Measurements from ENCODE around the gene SMARCAD1. TPM values are rescaled to one million over a fixed set of nuclear protein-coding genes. Genes with fewer than 3 reads are reported as not detected.
A peak's percentile ranks its signal among the peaks of the same experiment; 100 is the strongest.

Gene SMARCAD1
- total RNA-seq, 1 donor from 2014 or later, result 24.4 TPM

GRCh38 chr4:94214703-94215319 is 7.1 kb downstream of the SMARCAD1 start:
- TF ChIP-seq CTCF (IDR thresholded peaks at IDR 0.05), result no peak
- peaks cover 40% of the 10 kb centered on the region for H3K36me3 Mint-ChIP-seq (ENCODE audit: low read depth)
- peaks cover 26% of the 10 kb centered on the region for H3K4me1 Mint-ChIP-seq (ENCODE audit: low read depth)
- peaks cover 3% of the 10 kb centered on the region for H3K9me3 Mint-ChIP-seq (ENCODE audit: low read depth)
- H3K27ac Mint-ChIP-seq (ENCODE audit: unreplicated experiment), result no peak overlapping the region
- H3K4me3 Mint-ChIP-seq (ENCODE audit: unreplicated experiment), result no peak overlapping the region
- DNase-seq (ENCODE audit: low spot score), result no peak
- H3K27me3 Mint-ChIP-seq (ENCODE audit: low read depth), result no peaks in the 10 kb centered on the region

GRCh38 chr4:94216394-94216793 is 8.7 kb downstream of the SMARCAD1 start:
- no peak for DNase-seq (ENCODE audit: low spot score)
- TF ChIP-seq CTCF (IDR thresholded peaks at IDR 0.05), result no peak
- Mint-ChIP-seq H3K27me3 (ENCODE audit: low read depth) (no peaks in the 10 kb centered on the region), H3K9me3 (ENCODE audit: low read depth) (peaks cover 3% of the 10 kb centered on the region), H3K27ac (ENCODE audit: unreplicated experiment) (no peak overlapping the region), H3K4me3 (ENCODE audit: unreplicated experiment) (no peak overlapping the region), H3K36me3 (ENCODE audit: low read depth) (peaks cover 40% of the 10 kb centered on the region), H3K4me1 (ENCODE audit: low read depth) (peaks cover 20% of the 10 kb centered on the region)

- H3K36me3 Mint-ChIP-seq (ENCODE audit: low read depth), result peaks cover 28% of the 10 kb centered on the region
- peaks cover 25% of the 10 kb centered on the region for H3K4me1 Mint-ChIP-seq (ENCODE audit: low read depth)
- no peaks in the 10 kb centered on the region for H3K27me3 Mint-ChIP-seq (ENCODE audit: low read depth)
Observed at GRCh38 chr4:94219402-94219801, 11.7 kb downstream of the SMARCAD1 start.

GRCh38 chr4:94221916-94222315 is 14.3 kb downstream of the SMARCAD1 start:
- Mint-ChIP-seq H3K4me1 (ENCODE audit: low read depth) (peaks cover 32% of the 10 kb centered on the region), H3K9me3 (ENCODE audit: low read depth) (no peaks in the 10 kb centered on the region), H3K27ac (ENCODE audit: unreplicated experiment) (no peak overlapping the region), H3K27me3 (ENCODE audit: low read depth) (no peaks in the 10 kb centered on the region), H3K4me3 (ENCODE audit: unreplicated experiment) (no peak overlapping the region), H3K36me3 (ENCODE audit: low read depth) (peaks cover 22% of the 10 kb centered on the region)
- no peak for DNase-seq (ENCODE audit: low spot score)
- TF ChIP-seq CTCF (IDR thresholded peaks at IDR 0.05), result no peak

More at GRCh38 chr4:94219402-94219801, 11.7 kb downstream of the SMARCAD1 start:
- Mint-ChIP-seq H3K9me3 (ENCODE audit: low read depth) (peaks cover 3% of the 10 kb centered on the region), H3K4me3 (ENCODE audit: unreplicated experiment) (no peak overlapping the region), H3K27ac (ENCODE audit: unreplicated experiment) (peak overlapping the region; percentile 34)
- no peak for DNase-seq (ENCODE audit: low spot score)
- TF ChIP-seq CTCF (IDR thresholded peaks at IDR 0.05), result no peak

- H3K36me3 Mint-ChIP-seq (ENCODE audit: low read depth), result peaks cover 24% of the 10 kb centered on the region
- TF ChIP-seq CTCF (IDR thresholded peaks at IDR 0.05), result no peak
Observed at GRCh38 chr4:94225449-94225848, 17.8 kb downstream of the SMARCAD1 start.

More at GRCh38 chr4:94225449-94225848, 17.8 kb downstream of the SMARCAD1 start:
- Mint-ChIP-seq H3K27me3 (ENCODE audit: low read depth) (no peaks in the 10 kb centered on the region), H3K4me3 (ENCODE audit: unreplicated experiment) (no peak overlapping the region), H3K4me1 (ENCODE audit: low read depth) (peaks cover 16% of the 10 kb centered on the region), H3K27ac (ENCODE audit: unreplicated experiment) (no peak overlapping the region), H3K9me3 (ENCODE audit: low read depth) (no peaks in the 10 kb centered on the region)
- no peak for DNase-seq (ENCODE audit: low spot score)
